IPS DF 6.9 (cell line): Measurements from ENCODE around the gene HSPG2.
"Not testable (repeated sequence)": the region's sequence is repeated elsewhere in the genome, so short reads cannot be mapped to it uniquely, and the experiment has no call there.

Experiments
- DNase-seq: peaks from one replicate; pipeline ENCODE4 v3.0.0-alpha.2; 2013; ENCODE audit warnings: low read depth, low spot score
- H3K27ac ChIP-seq: one replicate; pipeline ENCODE4 v1.5.1; 2013; ENCODE audit warnings: low read length, control low read depth
- H3K27me3 ChIP-seq: 2 replicates; pipeline ENCODE4 v1.6.1; 2013; ENCODE audit warnings: mild to moderate bottlenecking, low read length; ENCODE audit not compliant: control insufficient read depth, insufficient read depth
- H3K36me3 ChIP-seq: 2 replicates; pipeline ENCODE4 v1.6.1; 2013; ENCODE audit warnings: low read length; ENCODE audit not compliant: control insufficient read depth, insufficient read depth
- H3K4me1 ChIP-seq: 2 replicates; pipeline ENCODE4 v1.6.1; 2013; ENCODE audit warnings: low read length; ENCODE audit not compliant: control insufficient read depth, insufficient read depth
- H3K4me3 ChIP-seq: 2 replicates; pipeline ENCODE4 v1.5.1; 2013; ENCODE audit warnings: mild to moderate bottlenecking, low read length
- H3K9me3 ChIP-seq: 2 replicates; pipeline ENCODE4 v1.6.1; 2013; ENCODE audit warnings: low read length, inconsistent platforms; ENCODE audit not compliant: control insufficient read depth, insufficient read depth
- WGBS: extraction: QIAGEN DNeasy Blood & Tissue Kit; methylation state at CpG from one replicate; pipeline ENCODE4 v1.1.7; 2013; ENCODE audit warnings: mixed read lengths, missing lambda C conversion rate; ENCODE audit not compliant: insufficient read length, insufficient coverage; 5-methylcytosine and 5-hydroxymethylcytosine counted together

The HSPG2 gene

DNA sequence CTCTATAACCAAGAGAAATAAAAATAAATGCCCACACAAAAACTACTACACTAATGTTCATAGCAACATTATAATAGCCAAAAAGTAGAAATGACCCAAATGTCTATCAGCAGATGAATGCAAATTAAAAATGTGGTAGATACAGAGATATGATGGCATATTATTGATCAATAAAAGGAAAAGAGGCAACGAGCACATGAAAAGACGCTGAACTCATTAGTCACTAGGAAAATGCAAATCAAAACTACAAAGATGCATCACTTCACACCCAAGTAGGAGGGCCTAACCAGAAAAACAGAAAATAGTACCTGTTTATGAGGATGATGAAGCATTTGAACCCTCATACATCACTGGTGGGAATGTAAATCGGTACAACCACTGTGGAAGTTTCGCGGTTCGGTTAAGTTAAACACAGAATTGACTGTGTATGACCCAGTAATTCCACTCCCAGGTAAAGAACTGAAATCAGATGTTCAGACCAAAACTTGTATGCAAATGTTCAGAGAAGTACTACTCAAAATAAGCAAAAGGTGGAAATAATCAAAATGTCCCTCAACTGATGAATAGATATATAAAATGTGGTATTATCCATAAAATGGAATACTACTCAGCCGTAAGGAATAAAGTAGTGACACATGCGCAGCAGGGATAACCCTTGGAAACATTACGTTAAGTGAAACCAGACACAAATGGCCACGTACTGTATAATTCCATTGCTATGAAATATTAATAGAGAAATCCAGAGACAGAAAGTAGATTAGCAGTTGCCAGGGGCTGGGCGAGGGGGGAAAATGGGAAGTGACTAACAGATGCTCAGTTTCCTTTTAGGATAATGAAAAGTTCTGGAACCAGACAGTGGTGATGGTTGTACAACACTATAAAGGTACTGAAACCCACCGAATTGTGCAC is 157.2 kb downstream of the HSPG2 start:
- Histone ChIP-seq H3K4me1 (no peaks in the 10 kb centered on the region), H3K9me3 (no peaks in the 10 kb centered on the region), H3K27ac (no peak overlapping the region), H3K4me3 (no peak overlapping the region), H3K36me3 (no peaks in the 10 kb centered on the region), H3K27me3 (no peaks in the 10 kb centered on the region)
- no CpG with 5 or more reads among the region's 12 CpGs for WGBS
- no peak for DNase-seq

DNA sequence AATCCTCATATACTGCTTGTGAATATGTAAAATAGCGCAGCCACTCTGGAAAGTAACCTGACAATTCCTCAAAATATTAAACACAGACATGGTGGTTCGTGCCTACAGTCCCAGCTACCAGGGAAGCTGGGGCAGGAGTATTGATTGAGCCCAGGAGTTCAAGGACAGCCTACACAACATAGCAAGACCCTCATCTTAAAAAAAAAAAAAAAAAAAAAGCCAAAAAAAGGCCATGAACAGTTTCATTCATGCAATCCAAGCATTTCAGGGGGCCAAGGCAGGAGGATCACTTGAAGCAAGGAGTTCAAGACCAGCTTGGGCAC is 158.7 kb downstream of the HSPG2 start:
- Histone ChIP-seq H3K4me1 (no peaks in the 10 kb centered on the region), H3K27ac (no peak overlapping the region), H3K4me3 (no peak overlapping the region), H3K9me3 (no peaks in the 10 kb centered on the region), H3K36me3 (no peaks in the 10 kb centered on the region), H3K27me3 (no peaks in the 10 kb centered on the region)
- DNase-seq, result no peak
- no CpG with 5 or more reads among the region's 2 CpGs for WGBS

DNA sequence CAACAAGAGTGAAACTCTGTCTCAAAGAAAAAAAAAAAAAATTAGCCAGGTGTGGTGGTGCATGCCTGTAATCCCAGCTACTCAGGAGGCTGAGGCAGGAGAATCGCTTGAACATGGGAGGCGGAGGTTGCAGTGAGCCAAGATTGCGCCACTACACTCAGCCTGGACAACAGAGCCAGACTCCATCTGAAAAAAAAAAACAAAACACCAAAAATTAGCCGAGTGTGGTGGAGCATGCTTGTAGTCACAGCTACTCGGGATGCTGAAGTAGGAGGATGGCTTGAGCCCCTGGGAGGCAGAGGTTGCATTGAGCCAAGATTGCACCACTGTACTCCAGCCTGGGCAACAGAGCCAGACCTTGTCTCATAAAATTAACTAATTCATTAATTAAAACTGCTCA is 160.2 kb downstream of the HSPG2 start:
- not testable (repeated sequence) for H3K4me3 ChIP-seq, H3K4me1 ChIP-seq, H3K36me3 ChIP-seq, H3K27me3 ChIP-seq, H3K27ac ChIP-seq, DNase-seq, H3K9me3 ChIP-seq
- no CpG with 5 or more reads among the region's 5 CpGs for WGBS

GRCh38 chr1:21775985-21776562 is 161.0 kb downstream of the HSPG2 start:
- Histone ChIP-seq H3K4me1 (no peaks in the 10 kb centered on the region), H3K27ac (no peak overlapping the region)

DNA sequence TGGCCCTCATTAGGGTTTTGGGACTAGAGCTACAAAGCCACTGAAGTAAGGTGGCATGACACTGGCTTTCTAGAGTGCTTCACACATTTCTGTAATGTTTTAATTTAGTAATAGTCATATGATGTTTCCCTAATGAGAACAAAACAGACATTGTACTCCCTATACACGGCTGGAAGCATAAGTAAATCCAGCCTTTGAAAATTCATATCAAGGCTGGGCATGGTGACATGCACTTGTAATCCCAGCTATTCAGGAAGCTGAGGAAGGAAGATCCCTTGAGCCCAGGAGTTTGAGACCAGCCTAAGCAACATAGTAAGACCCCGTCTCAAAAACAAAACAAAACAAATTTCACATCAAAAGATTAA is 161.6 kb downstream of the HSPG2 start:
- Histone ChIP-seq H3K9me3 (no peaks in the 10 kb centered on the region), H3K4me3 (no peak overlapping the region), H3K4me1 (no peaks in the 10 kb centered on the region), H3K36me3 (no peaks in the 10 kb centered on the region), H3K27ac (no peak overlapping the region), H3K27me3 (no peaks in the 10 kb centered on the region)
- DNase-seq, result no peak
- WGBS, result no CpG with 5 or more reads among the region's 2 CpGs

More at GRCh38 chr1:21775985-21776562, 161.0 kb downstream of the HSPG2 start:
- Histone ChIP-seq H3K9me3 (no peaks in the 10 kb centered on the region), H3K36me3 (no peaks in the 10 kb centered on the region), H3K4me3 (no peak overlapping the region), H3K27me3 (no peaks in the 10 kb centered on the region)
- DNase-seq, result no peak

- WGBS, result no CpG with 5 or more reads among the region's 15 CpGs
- H3K4me3 ChIP-seq, result no peak overlapping the region
- no peaks in the 10 kb centered on the region for H3K36me3 ChIP-seq
- no peak for DNase-seq
- no peaks in the 10 kb centered on the region for H3K27me3 ChIP-seq
- no peaks in the 10 kb centered on the region for H3K9me3 ChIP-seq
- H3K4me1 ChIP-seq, result no peaks in the 10 kb centered on the region
- no peak overlapping the region for H3K27ac ChIP-seq
These were observed 162.1 kb downstream of the HSPG2 start for GRCh38 chr1:21774835-21775549.

GRCh38 chr1:21773585-21773984 is 163.5 kb downstream of the HSPG2 start:
- Histone ChIP-seq H3K9me3 (no peaks in the 10 kb centered on the region), H3K27ac (no peak overlapping the region), H3K4me3 (no peak overlapping the region), H3K36me3 (no peaks in the 10 kb centered on the region), H3K4me1 (no peaks in the 10 kb centered on the region), H3K27me3 (no peaks in the 10 kb centered on the region)
- WGBS, result no CpG with 5 or more reads among the region's 3 CpGs
- DNase-seq, result no peak
